ENCODE measurements around the gene USB1. TPM values are rescaled to one million over a fixed set of nuclear protein-coding genes. Genes with fewer than 3 reads are reported as not detected.

The USB1 gene
- total RNA-seq, 1 experiment from 2014 or later: 17.9 TPM

GRCh38 chr16:58020628-58021521, 19.7 kb downstream of the USB1 start:
- peak; percentile 61 for DNase-seq
- Histone ChIP-seq H3K27me3 (no peaks in the 10 kb centered on the region), H3K9me3 (no peaks in the 10 kb centered on the region), H3K36me3 (peaks cover 6% of the 10 kb centered on the region; the same call in 1 of the 2 replicates), H3K4me3 (no peak overlapping the region)

- Histone ChIP-seq H3K36me3 (0 out of 2 replicates have a peak, but pooled peaks cover 5% of the 10 kb centered on the region), H3K27me3 (peaks cover 6% of the 10 kb centered on the region), H3K9me3 (no peaks in the 10 kb centered on the region), H3K4me3 (no peak overlapping the region)
- DNase-seq: peak; percentile 84
Measured at GRCh38 chr16:58021661-58022551, 20.7 kb downstream of the USB1 start.

- DNase-seq: peak; percentile 98
- Histone ChIP-seq H3K36me3 (0 out of 2 replicates have a peak, but pooled peaks cover 5% of the 10 kb centered on the region), H3K27me3 (peaks cover 7% of the 10 kb centered on the region), H3K4me3 (no peak overlapping the region), H3K9me3 (no peaks in the 10 kb centered on the region)
Measured at GRCh38 chr16:58022601-58023371, 21.6 kb downstream of the USB1 start.

GRCh38 chr16:58024486-58025350, 23.5 kb downstream of the USB1 start:
- H3K36me3 ChIP-seq: 0 out of 2 replicates have a peak, but pooled peaks cover 5% of the 10 kb centered on the region
- peak overlapping the region; percentile 57 for H3K4me3 ChIP-seq
- no peaks in the 10 kb centered on the region for H3K9me3 ChIP-seq
- DNase-seq: no peak
- H3K27me3 ChIP-seq: peaks cover 7% of the 10 kb centered on the region

- Histone ChIP-seq H3K4me3 (peak within 1 kb of the TSS; percentile 57), H3K9me3 (no peaks in the 10 kb centered on the region), H3K36me3 (0 out of 2 replicates have a peak, but pooled peaks cover 5% of the 10 kb centered on the region), H3K27me3 (peaks cover 7% of the 10 kb centered on the region)
- DNase-seq: peak; percentile 84
Measured at GRCh38 chr16:58025351-58026138, 24.3 kb downstream of the USB1 start, which contains the start of gene MMP15. Gene MMP15, plus strand, starts transcription at chr16:58025754. Its CDS starts 597 bp downstream, at chr16:58026351.

- Histone ChIP-seq H3K27me3 (peaks cover 7% of the 10 kb centered on the region), H3K4me3 (peak overlapping the region; percentile 57), H3K36me3 (no peaks in the 10 kb centered on the region), H3K9me3 (no peaks in the 10 kb centered on the region)
- DNase-seq: peak; percentile 81
Measured at GRCh38 chr16:58026139-58026704, 25.0 kb downstream of the USB1 start.

GRCh38 chr16:58026705-58027160, 25.5 kb downstream of the USB1 start:
- H3K9me3 ChIP-seq: no peaks in the 10 kb centered on the region
- no peaks in the 10 kb centered on the region for H3K36me3 ChIP-seq
- H3K27me3 ChIP-seq: peaks cover 7% of the 10 kb centered on the region
- H3K4me3 ChIP-seq: peak overlapping the region; percentile 57
- no peak for DNase-seq

- Histone ChIP-seq H3K27me3 (peaks cover 7% of the 10 kb centered on the region), H3K9me3 (no peaks in the 10 kb centered on the region), H3K36me3 (no peaks in the 10 kb centered on the region), H3K4me3 (no peak overlapping the region)
- no peak for DNase-seq
Measured at GRCh38 chr16:58027161-58027915, 26.1 kb downstream of the USB1 start.

GRCh38 chr16:58027916-58028455, 26.8 kb downstream of the USB1 start:
- no peak overlapping the region for H3K4me3 ChIP-seq
- H3K36me3 ChIP-seq: no peaks in the 10 kb centered on the region
- H3K27me3 ChIP-seq: peaks cover 7% of the 10 kb centered on the region
- no peak for DNase-seq
- no peaks in the 10 kb centered on the region for H3K9me3 ChIP-seq

- no peaks in the 10 kb centered on the region for H3K9me3 ChIP-seq
- H3K27me3 ChIP-seq: peaks cover 7% of the 10 kb centered on the region
- no peaks in the 10 kb centered on the region for H3K36me3 ChIP-seq
- DNase-seq: no peak
- H3K4me3 ChIP-seq: no peak overlapping the region
Measured at GRCh38 chr16:58028541-58029070, 27.4 kb downstream of the USB1 start.

- no peaks in the 10 kb centered on the region for H3K36me3 ChIP-seq
- peaks cover 7% of the 10 kb centered on the region for H3K27me3 ChIP-seq
- H3K9me3 ChIP-seq: no peaks in the 10 kb centered on the region
- no peak for DNase-seq
- H3K4me3 ChIP-seq: no peak overlapping the region
Measured at GRCh38 chr16:58029410-58029809, 28.2 kb downstream of the USB1 start.

GRCh38 chr16:58030136-58030840, 29.1 kb downstream of the USB1 start:
- Histone ChIP-seq H3K4me3 (no peak overlapping the region), H3K36me3 (no peaks in the 10 kb centered on the region), H3K27me3 (peaks cover 7% of the 10 kb centered on the region), H3K9me3 (no peaks in the 10 kb centered on the region)
- DNase-seq: no peak
